HG02981 (cell line): ENCODE measurements around the gene OSBPL5.

Experiments used
- ATAC-seq: cut with Tn5 transposase; IDR thresholded peaks from one replicate; pipeline ENCODE4 v1.9.1; 2021; ENCODE audit warnings: mild to moderate bottlenecking, moderate library complexity; ENCODE audit not compliant: unreplicated experiment

The OSBPL5 gene, protein sequence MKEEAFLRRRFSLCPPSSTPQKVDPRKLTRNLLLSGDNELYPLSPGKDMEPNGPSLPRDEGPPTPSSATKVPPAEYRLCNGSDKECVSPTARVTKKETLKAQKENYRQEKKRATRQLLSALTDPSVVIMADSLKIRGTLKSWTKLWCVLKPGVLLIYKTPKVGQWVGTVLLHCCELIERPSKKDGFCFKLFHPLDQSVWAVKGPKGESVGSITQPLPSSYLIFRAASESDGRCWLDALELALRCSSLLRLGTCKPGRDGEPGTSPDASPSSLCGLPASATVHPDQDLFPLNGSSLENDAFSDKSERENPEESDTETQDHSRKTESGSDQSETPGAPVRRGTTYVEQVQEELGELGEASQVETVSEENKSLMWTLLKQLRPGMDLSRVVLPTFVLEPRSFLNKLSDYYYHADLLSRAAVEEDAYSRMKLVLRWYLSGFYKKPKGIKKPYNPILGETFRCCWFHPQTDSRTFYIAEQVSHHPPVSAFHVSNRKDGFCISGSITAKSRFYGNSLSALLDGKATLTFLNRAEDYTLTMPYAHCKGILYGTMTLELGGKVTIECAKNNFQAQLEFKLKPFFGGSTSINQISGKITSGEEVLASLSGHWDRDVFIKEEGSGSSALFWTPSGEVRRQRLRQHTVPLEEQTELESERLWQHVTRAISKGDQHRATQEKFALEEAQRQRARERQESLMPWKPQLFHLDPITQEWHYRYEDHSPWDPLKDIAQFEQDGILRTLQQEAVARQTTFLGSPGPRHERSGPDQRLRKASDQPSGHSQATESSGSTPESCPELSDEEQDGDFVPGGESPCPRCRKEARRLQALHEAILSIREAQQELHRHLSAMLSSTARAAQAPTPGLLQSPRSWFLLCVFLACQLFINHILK

DNA sequence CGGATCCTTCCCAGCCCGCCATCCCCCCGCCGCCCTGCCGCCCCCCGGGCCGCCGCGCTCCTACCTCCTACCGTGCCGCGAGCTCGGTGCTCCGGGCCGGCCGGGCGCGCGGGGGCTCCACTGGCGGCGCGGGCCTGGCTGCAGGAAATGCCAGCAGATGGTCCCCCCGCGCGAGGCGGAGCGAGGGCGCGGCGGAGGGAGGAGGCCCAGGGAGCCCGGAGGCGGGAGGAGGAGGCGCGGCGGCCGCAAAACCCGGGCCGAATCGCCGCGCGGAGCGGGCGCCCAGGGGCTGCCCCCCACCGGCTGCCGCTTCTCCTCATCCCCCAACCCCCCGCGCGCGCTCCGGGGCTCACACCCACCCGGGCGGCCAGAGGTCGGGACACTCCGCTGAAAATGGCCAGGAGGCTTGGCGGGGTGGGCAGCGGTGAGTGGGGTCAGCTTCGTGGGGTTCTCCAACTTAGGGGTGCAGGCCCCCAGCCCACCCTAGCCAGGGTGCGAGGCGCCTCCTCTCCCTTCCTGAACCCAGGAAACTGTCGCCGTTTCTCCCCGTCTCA, at the start of gene OSBPL5:
OSBPL5 (minus strand) TSS at position 159 of the 554 bp plus-strand sequence. CDS start 36,162 bp downstream, outside the sequence.
- no peak for ATAC-seq

DNA sequence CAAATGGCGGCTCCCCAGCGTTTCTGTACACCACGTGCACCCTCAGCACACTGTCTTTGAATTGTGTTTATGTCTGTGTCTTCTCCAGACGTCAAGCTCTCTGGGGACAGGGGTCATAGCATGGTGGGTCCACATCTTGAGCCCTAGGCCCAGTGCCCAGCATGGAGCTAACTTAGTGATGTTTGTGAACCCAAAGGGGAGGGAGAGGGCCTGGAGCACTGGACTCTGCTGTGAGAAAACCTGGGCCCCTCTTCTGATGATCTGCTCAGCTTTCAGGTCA, 49.2 kb upstream of the OSBPL5 start:
- ATAC-seq: no peak

DNA sequence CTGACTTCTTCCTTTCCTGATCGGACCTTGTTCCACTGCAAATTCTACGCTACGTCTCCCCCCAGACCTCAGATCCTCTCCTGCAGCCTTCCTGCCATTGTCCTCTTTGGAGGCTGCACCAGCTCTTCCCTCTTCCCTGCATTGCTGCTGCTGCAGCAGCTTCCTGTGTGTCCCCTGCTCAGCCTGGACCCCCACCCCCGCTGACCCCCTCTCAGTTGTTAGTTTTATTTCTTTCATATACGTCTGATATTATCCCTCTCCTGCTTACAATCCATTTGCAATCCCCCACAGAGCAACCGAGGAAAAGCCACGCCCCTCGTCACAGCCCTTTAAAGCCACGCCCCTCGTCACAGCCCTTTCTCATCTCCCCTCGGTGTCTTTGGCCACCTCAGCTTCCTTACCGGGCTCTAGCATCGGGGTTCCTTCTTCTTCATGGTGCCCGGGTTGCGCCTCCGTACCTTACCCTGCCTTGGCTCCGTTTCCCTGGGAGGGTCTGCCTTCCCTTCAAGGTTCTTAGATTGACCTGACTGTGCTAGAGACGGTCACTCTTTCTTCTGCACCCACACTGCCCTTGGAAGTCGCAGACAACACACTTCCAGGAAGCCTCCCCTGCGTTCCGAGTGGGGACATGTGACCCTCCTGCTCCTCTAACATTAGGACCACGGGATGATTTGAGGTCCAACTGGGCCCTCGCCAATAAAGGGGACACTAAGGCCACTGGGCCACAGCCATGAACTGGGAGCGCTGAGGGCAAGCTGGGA, 48.7 kb upstream of the OSBPL5 start:
- ATAC-seq: no peak

GRCh38 chr11:3208272-3208671, 43.2 kb upstream of the OSBPL5 start:
- no peak for ATAC-seq

DNA sequence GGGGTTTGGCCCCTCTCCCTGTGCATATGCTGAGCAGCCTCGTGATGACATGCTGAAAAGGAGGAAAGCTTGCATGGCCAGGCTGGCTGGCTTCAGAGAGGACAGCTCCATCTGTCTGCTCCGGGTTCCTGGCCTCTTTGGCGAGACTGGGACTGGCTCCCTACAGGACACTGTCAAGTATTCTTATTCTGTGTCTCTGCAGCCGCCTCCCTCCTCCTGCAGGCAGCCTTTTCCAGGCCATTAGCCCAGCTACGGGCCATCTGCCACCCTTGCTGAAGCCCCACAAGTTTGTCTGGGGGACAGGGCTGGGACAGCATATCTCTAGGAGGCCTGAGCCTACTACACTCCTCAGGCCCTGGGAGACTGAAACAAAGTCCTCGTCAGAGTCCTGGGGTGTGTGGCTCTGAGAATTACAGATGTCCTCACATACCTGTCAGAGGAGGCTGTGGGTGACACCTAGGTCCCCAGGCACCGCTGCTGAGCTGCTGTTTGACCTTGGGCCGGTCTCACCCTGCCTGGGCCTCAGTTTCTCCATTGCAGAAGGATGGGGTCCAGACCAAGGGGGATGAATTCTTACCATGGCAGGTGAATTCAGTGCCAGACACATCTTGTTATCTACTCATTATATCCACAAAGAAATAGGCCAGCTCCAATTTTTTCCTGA, 42.5 kb upstream of the OSBPL5 start:
- no peak for ATAC-seq

- no peak for ATAC-seq
These were observed 41.8 kb upstream of the OSBPL5 start for GRCh38 chr11:3206922-3207204.

DNA sequence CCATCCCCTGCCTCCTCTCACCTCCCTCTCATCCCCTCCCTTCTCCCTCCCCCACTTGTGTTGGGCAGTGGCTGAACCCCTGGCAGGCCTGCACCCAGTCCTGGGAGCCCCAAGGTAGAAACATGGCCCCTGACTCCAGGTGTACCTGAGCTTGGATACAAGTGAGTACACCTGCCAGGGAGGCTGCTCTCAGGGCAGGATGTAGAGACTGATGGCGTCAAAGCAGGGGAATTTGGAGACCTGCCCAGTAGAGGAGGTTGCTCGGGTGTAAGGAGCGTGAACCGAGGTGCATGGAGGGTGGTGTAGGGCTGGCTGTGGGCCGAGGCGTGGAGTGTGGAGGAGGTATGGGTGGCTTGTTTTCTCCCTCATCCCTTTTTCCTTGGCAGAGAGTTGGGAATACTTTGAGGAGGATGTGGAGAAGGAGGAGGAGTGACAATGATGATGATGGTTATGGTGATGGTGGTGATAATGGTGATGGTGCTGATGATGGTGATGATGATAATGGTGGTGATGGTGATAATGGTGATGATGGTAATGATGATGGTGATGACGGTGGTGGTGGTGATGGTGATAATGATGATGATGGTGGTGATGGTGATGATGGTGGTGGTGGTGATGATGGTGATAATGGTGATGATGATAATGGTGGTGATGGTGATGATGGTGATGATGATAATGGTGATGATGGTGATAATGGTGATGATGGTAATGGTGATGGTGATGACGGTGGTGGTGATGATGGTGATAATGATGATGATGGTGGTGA, 41.2 kb upstream of the OSBPL5 start:
- no peak for ATAC-seq

DNA sequence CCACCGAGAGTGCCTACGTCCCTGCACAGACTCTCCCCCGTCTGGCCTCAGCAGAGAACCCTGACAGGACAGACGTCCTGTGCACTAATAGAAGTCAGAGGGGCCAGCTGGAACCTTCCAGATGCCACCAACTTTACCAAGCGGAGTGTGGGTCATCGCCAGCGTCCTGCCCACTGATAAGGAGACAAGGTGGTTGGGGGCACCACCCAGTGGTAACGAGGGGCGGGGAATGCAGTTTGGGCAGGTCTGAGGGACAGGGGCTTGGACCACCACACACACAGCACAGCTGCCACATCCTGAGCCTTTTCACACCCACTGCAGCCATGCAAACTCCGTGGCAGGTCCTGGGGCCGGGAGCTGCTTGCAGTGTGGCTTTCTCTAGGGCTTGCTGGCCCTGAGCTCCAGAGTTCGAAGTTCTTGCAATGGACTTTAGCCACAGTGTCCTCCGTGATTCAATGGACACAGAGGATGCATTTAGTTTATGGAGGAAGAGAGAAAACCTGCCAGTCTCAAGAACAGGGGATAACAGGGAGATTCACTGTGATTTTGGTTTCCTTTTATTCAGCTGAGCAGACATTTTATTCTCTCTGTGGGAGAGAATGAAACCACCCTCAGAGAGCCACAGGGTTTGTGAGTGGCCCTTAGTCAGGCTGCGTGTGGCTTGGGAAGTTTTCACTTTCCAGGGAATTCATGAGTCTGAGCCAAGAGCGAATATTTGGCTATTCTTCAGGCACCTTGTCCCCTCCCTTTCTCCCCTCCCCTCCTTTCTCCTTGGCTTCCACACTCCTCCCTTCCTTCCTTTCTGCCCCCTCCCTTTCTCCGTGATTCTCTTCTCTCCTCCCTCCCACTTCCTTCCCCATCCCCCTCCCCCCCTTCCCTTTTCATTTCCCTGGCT, 40.4 kb upstream of the OSBPL5 start:
- ATAC-seq: no peak

GRCh38 chr11:3204141-3205015, 39.3 kb upstream of the OSBPL5 start:
- no peak for ATAC-seq

DNA sequence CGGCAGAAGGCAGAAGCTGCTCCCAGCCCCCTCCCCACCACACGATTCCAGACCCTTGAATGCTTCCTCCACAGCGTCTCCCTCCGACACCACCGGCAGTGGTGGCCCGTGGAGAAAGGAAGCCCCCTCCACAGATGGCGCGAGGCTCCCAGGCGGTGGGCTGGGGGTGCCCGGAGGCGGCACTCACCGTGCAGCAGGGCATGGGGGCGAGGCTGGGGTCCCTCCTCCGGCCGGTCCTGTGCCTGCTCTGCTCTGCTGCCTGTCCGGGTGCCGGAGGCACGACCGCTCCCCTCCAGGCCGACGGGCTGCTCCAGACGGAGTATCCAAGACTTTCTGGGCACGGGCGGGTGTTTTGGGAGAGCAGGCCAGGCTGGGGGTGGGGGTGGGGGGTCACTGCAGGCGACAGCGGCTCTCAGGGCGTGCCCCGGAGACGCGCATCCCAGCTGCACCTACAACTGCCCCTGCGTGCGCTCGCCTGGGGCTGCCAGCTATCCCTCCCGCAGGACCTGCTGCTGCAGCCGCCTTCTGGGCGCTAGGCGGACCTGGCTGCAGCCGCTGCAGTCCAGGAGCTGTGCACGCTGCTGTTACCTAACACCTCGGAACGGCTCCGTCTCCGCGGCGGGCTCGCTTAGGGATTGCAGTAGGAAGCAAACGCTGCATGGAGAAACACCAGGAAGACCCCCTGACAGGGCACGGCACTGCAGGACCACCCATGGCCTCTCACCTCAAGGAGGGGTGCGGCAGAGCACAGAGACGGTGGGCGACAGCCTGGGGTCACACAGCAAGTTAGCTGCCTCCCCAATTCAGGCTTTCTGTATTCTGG, 38.3 kb upstream of the OSBPL5 start:
- ATAC-seq: no peak

GRCh38 chr11:3202759-3203158, 37.6 kb upstream of the OSBPL5 start:
- no peak for ATAC-seq

DNA sequence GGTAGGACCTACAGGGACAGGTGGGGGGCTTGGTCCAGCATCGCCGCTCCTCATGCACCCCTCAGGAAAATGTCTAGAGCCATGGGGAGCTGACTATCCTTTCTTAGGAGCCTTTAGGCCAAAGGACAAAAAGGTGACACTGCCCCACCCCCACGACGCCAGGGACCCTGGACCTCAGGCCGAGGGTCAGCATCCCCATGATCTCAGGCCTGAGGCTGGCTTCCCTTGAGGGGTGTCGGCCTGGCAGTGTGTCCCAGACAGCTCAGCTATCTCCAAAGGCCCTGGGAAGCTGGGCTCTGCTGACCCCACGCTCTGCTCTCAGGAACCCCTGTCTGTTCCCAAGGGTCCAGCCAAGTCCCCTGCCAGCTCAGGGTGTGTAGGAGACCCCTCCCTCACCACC, 37.2 kb upstream of the OSBPL5 start:
- no peak for ATAC-seq

GRCh38 chr11:3201677-3202181, 36.6 kb upstream of the OSBPL5 start:
- ATAC-seq: no peak

DNA sequence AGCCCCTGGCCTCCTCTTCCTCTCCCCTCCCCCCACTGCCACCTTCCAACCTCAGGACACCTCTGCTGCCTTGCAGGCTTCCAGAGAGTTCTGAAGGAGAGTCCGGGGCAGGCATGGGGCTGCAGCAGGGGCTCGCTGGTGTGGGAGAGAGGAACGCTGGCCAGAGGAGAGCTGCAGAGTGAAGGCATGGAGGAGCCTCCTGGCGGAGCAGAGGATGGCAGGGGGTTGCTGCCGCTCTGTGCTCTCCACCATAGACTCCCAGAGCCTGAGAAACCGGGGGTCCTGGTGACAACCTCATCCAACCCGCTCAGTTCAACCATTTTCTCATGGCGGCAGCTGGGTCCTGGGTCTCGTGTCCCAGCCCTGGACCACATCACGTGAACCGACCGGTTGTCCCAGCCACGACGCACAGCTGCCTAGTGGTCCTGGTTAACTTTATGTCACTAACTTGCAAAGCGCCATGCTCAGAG, 36.0 kb upstream of the OSBPL5 start:
- no peak for ATAC-seq

DNA sequence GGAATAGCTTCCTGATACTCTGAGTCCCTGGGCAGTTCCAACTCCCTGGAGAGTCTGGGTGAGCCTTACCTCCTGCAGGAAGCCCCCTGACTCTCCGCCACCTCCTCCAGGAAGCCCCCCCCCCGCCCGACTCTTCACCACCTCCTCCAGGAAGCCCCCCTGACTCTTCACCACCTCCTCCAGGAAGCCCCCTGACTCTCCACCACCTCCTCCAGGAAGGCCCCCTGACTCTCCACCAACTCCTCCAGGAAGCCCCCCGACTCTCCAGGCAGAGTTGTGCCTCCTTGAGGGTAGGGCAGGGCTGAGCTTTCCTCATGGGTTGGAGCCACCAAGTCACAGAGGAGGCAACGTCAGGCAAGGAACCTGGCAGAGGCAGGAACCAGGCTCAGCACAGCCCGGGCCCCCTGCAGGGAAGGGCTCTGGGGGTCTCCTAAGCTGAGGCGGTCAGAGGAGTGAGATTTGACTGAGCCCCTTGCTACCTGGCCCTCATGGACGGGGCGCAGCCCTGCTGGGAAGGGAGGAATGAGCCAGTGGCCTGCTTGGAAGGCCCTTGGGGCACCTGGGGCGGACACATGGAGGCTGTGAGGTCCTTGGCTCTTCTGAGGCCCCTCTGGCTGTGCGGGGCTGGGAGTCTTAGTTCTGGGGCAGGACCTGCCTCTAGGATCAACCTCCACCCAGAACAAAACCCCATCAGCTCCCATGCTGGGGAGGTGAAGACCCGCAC, 35.4 kb upstream of the OSBPL5 start:
- no peak for ATAC-seq

DNA sequence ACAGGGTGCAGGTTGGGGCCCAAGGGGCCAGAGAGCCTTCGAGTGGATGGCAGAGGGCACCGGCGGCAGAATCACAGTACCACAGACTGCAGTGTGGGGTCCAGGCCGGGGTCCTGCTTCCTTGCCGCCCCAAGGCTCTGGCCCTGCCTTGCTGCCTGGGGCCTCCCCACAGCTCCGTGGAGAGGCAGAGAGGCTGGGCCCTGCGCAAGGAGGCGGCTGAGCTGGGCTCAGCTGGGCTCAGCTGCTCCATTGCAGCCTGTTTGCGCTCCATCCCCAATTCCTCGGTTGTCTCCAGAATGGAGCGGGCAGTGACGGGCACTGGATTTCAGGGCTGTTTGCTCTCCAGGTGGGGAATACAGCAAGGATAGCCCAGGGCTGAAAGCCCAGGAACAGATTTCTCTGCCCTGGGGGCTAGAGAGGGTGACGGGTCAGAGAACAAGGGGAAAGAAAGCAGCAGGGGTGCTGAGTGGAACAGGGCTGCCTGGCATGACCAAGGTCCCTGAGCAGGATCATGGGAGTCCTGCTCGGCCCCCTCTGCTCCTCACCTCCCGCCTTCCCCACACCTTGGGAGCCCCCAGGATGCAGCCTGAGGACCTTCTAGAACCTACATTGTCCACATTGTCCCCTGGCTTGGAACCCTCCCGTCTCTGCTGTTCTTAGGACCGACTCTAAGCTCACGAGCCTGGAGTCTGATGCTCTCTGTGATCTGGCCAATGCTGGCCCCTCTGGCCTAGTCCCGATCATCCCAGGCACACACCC, 34.6 kb upstream of the OSBPL5 start:
- no peak for ATAC-seq
